Effector memory CD8-positive, alpha-beta T cell (primary cell): Measurements from ENCODE around the gene YIPF3.
"Not testable (repeated sequence)": the region's sequence is repeated elsewhere in the genome, so short reads cannot be mapped to it uniquely, and the experiment has no call there.

Experiments used
- ATAC-seq: fragments of 150-1000 bp; cut with Tn5 transposase; replicated peaks from 2 replicates; pipeline ENCODE4 v1.10.0; 2021; ENCODE audit warnings: mild to moderate bottlenecking, moderate library complexity
- DNase-seq, 3 experiments: peaks; one replicate each; pipeline ENCODE4 v3.0.0; 2021
- H3K27ac Mint-ChIP-seq, 2 donors: one replicate each; pipeline ENCODE4 v1.8.0; 2022; ENCODE audit warnings: mild to moderate bottlenecking in 2 of 2, mixed read lengths in 2 of 2, moderate library complexity in 2 of 2
- H3K27me3 Mint-ChIP-seq, 2 donors: one replicate each; pipeline ENCODE4 v1.8.0; 2022; ENCODE audit warnings: mixed read lengths in 2 of 2
- H3K36me3 Mint-ChIP-seq: one replicate; pipeline ENCODE4 v1.8.0; 2022; ENCODE audit warnings: mild to moderate bottlenecking, moderate library complexity, mixed read lengths; ENCODE audit not compliant: insufficient read depth
- H3K4me1 Mint-ChIP-seq, 2 donors: one replicate each; pipeline ENCODE4 v1.8.0; 2022; ENCODE audit warnings: low read depth in 2 of 2, mixed read lengths in 2 of 2
- H3K4me3 Mint-ChIP-seq, 2 donors: one replicate each; pipeline ENCODE4 v1.8.0; 2022; ENCODE audit warnings: mild to moderate bottlenecking in 2 of 2, mixed read lengths in 2 of 2, moderate library complexity in 2 of 2
- H3K9me3 Mint-ChIP-seq, 2 donors: one replicate each; pipeline ENCODE4 v1.8.0; 2022; ENCODE audit warnings: mixed read lengths in 2 of 2

Gene YIPF3

DNA sequence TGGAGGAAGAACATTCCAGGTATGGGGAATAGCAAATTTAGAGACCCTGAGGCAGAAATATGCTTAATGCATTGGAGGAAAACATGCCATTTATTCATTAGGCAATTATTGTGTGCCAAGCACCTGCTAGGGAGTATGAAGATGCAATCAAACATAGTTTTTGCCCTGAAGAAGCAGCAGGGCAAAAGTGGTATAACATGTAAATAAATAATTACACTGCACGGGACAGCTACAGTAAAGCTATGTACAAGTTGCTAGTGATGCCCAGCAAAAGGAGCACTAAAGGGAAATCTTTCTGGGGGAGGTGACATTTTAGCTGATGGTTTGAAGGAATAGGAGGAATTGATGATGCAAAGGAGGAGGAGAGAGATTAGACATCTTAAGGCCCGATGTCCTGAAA, 40.0 kb downstream of the YIPF3 start:
- Mint-ChIP-seq H3K36me3 (peaks cover 10% of the 10 kb centered on the region), H3K27ac (peak overlapping the region; percentile 99), H3K9me3 (no peaks in the 10 kb centered on the region), H3K4me1 (peaks cover 23 to 31% of the 10 kb centered on the region in 2 donors), H3K4me3 (peak overlapping the region; percentile 97 to 99), H3K27me3 (no peaks in the 10 kb centered on the region)
- DNase-seq (peak in 1 of 3 experiments; percentile 7), ATAC-seq (peak; percentile 36)

DNA sequence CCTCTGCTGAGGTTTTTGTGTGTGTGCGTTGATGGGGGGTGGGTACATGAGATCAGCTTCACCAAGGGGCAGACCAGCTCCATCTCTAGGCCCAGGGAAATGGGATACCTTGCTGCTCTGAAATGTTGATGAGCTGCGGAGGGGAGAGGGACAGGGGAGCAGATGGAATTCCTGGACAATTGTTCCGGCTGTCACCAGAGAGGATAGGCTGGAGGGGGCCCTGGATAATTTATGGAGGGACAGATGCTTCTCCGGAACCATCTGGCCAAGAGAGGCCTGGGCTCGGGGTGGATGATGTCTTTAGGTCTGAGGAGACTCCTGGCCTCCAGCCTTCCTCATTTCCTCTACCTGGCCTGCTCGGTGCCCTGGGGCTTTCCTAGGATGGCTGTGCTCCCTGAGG, 41.2 kb downstream of the YIPF3 start:
- Mint-ChIP-seq H3K4me3 (no peak overlapping the region), H3K27me3 (peaks cover 0 to 11% of the 10 kb centered on the region in 2 donors), H3K27ac (peak overlapping the region; percentile 22 to 79), H3K9me3 (no peaks in the 10 kb centered on the region), H3K36me3 (peaks cover 8% of the 10 kb centered on the region), H3K4me1 (peaks cover 21 to 28% of the 10 kb centered on the region in 2 donors)
- DNase-seq, result no peak
- ATAC-seq, result no peak

DNA sequence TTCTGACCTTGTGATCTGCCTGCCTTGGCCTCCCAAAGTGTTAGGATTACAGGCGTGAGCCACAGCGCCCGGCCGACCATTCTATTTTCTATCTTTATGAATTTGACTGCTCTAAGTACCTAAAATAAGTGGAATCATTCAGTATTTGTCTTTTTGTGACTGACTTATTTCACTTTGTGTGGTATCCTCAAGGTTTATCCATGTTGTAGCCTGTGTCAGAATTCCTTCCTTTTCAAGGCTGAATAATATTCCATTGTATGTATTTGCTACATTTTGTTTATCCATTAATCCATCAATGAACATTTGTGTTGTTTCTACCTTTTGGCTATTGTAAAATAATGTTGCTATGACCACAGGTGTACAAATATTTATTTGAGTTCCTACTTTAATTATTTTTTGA, 44.2 kb downstream of the YIPF3 start:
- peaks cover 18 to 40% of the 10 kb centered on the region in 2 donors for H3K27me3 Mint-ChIP-seq
- ATAC-seq (no peak), DNase-seq (no peak)
- H3K27ac Mint-ChIP-seq, result no peak overlapping the region
- H3K4me1 Mint-ChIP-seq, result peaks cover 8 to 12% of the 10 kb centered on the region in 2 donors
- H3K36me3 Mint-ChIP-seq, result peaks cover 3% of the 10 kb centered on the region
- H3K9me3 Mint-ChIP-seq, result no peaks in the 10 kb centered on the region
- no peak overlapping the region for H3K4me3 Mint-ChIP-seq

DNA sequence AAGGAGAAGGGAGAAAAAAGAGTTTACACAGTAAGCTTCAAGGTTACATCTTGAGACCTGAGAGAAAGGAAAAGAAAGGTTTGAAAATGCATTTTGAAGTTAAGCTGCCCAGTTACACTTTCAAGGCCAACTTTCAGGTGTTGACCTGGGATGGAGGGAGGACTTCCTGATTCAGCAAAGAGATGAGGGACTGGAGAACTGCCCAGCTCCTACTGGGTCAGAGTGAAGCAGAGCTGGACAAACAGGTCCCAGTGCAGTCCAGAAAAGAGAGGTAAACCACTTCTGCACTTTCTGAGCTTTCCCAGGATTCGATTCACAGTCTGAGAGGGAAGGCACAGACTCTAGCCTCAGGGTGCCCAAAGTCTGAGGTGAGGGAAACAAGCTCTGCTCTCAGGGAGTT, 45.3 kb downstream of the YIPF3 start:
- Mint-ChIP-seq H3K36me3 (no peaks in the 10 kb centered on the region), H3K9me3 (no peaks in the 10 kb centered on the region), H3K27ac (no peak overlapping the region), H3K27me3 (peaks cover 28 to 51% of the 10 kb centered on the region in 2 donors), H3K4me3 (no peak overlapping the region), H3K4me1 (peaks cover 0 to under 1% of the 10 kb centered on the region in 2 donors)
- no peak for DNase-seq
- ATAC-seq, result no peak

DNA sequence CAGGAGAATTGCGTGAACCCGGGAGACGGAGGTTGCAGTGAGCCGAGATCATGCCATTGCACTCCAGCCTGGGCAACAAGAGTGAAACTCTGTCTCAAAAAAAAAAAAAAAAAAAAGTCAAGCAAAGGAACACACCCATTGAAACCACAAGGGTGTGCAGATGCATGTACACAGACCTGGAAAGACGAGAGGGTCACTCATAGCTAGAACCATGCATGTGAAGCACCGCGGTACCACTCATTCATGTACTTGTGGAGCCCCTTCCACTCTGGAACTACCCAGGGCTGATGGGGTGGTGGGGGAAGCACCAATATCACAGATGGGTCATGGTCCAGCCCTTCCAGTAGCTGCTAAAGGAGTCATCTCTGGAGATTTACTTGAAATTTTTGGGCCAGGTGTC, 46.8 kb downstream of the YIPF3 start:
- DNase-seq (no peak), ATAC-seq (no peak)
- Mint-ChIP-seq H3K27me3 (peaks cover 28 to 57% of the 10 kb centered on the region in 2 donors), H3K9me3 (no peaks in the 10 kb centered on the region), H3K36me3 (no peaks in the 10 kb centered on the region), H3K27ac (no peak overlapping the region), H3K4me3 (no peak overlapping the region), H3K4me1 (no peaks in the 10 kb centered on the region)

DNA sequence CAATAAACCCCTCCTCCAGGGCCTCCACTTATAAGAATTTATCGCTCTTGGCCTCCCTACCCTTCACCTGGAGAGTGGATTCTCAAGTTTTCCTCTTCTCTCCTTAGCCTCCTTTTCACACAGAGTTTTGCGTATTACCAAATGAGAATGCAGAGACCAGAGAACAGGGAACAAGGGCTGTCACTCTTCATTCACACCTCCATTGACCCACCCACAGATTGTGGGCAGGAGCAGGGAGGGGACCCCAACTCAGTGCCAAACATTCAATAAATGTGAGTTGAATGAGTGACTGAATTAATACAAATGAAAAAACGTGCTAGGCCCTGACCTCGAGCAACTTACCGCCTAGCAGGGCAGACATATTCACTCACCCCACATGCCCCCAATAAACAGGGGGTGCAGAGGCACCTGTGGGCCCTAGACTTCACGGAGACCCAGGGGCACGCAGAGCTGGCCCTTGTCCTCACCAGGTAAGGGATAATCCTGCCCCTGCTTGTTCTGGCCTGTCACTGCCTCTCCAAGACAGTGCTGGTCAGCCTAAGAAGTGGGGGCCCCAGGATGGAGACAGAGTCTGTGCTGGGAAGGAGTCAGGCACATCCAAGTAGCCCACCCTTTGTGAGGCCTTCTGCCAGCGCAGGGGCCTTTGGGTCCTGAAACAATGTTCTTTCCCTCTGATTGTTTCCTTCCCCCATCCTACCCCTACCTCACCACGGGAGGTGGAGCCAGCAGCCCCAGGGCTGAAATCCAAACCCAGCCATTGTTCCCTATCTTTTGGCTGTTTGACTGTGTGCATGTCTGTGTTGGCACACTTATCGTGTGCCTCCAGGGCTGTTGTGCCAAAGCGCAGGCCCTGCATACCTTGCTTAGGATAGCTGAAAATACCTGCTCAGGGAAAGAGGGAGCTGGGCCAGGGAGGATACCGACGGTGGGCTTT, 47.7 kb downstream of the YIPF3 start:
- no peaks in the 10 kb centered on the region for H3K36me3 Mint-ChIP-seq
- H3K9me3 Mint-ChIP-seq, result no peaks in the 10 kb centered on the region
- DNase-seq (no peak), ATAC-seq (no peak)
- no peaks in the 10 kb centered on the region for H3K4me1 Mint-ChIP-seq
- no peak overlapping the region for H3K27ac Mint-ChIP-seq
- H3K27me3 Mint-ChIP-seq, result peaks cover 28 to 57% of the 10 kb centered on the region in 2 donors
- H3K4me3 Mint-ChIP-seq, result no peak overlapping the region

DNA sequence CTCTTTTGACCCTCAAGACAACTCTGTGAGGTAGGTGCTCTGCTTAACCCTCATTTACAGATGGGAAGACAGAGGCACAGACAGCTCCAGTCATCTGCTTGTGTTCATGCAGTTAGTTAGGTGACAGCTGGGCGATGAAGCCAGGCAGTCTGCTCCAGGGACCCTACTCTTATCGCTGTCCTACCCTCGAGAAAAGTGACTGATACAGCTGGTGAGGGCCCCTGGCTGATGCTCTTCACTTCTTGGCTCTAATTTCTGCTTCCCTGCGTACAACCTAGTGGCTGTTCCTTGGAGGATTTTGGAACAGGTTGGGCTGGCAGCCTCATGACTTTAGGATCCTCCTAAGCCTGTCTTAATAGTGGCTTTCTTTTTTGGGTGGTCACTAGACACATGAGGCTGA, 48.5 kb downstream of the YIPF3 start:
- H3K4me1 Mint-ChIP-seq, result no peaks in the 10 kb centered on the region
- no peak for DNase-seq
- no peak overlapping the region for H3K27ac Mint-ChIP-seq
- H3K27me3 Mint-ChIP-seq, result peaks cover 28 to 61% of the 10 kb centered on the region in 2 donors
- H3K9me3 Mint-ChIP-seq, result no peaks in the 10 kb centered on the region
- H3K4me3 Mint-ChIP-seq, result no peak overlapping the region
- no peak for ATAC-seq
- no peaks in the 10 kb centered on the region for H3K36me3 Mint-ChIP-seq

DNA sequence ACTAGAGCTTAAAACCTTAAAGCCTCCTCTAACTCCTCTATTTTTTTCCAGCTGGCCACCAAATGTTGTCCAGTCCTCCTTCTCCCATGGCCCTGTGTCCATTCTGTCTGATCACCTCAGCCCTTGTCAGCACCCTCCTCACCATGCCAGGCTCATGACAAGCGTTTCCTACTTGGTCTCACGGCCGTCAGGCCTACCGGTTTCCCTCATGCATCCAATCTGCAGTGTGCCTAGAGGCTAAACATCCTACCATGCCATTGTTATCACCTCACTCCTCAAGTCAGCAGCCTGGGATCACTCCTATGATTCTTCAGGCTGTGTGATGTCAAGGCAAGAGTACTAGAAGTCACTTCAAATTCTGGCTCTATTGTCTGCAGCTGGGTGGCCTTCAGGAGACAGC, 49.0 kb downstream of the YIPF3 start:
- Mint-ChIP-seq H3K4me3 (no peak overlapping the region), H3K4me1 (no peaks in the 10 kb centered on the region), H3K27me3 (peaks cover 30 to 66% of the 10 kb centered on the region in 2 donors), H3K36me3 (no peaks in the 10 kb centered on the region), H3K27ac (no peak overlapping the region), H3K9me3 (no peaks in the 10 kb centered on the region)
- no peak for DNase-seq
- ATAC-seq, result no peak

DNA sequence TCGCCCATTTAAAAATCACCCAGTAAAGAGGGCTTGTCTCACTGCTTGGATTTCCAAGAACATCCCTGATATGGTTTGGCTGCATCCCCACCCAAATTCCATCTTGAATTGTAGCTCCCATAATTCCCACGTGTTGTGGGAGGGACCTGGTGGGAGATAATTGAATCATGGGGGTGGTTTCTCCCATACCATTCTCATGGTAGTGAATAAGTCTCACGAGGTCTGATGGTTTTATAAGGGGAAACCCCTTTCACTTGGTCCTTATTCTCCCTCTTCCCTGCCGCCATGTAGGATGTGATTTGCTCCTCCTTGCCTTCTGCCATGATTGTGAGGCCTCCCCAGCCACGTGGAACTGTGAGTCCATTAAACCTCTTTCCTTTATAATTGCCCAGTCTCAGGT, 49.5 kb downstream of the YIPF3 start:
- not testable (repeated sequence) for H3K4me3 Mint-ChIP-seq, H3K36me3 Mint-ChIP-seq
- peaks cover 35 to 71% of the 10 kb centered on the region in 2 donors for H3K27me3 Mint-ChIP-seq

DNA sequence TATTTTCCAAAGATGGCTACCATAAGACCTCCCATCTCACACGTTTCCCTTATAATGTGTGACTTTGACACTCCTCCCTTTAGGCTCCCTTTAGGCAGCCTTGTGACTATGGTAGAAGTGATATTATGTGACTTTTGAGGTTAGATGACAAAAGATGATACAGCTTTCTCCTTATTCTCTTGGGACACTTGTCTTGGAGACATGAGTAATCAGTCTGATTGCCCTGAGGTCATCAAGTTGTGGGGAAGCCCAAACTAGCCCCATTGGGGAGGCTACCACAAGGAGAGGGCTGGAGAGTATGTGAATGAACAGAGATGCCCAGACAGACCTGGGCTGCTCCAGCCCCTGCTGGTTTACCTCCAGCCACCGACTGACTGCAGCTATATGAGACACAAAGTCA, 50.8 kb downstream of the YIPF3 start:
- Mint-ChIP-seq H3K4me1 (no peaks in the 10 kb centered on the region), H3K27ac (no peak overlapping the region), H3K9me3 (no peaks in the 10 kb centered on the region), H3K36me3 (no peaks in the 10 kb centered on the region), H3K4me3 (no peak overlapping the region), H3K27me3 (peaks cover 46 to 74% of the 10 kb centered on the region in 2 donors)
- DNase-seq, result no peak
- no peak for ATAC-seq

More for the DNA sequence above, 49.5 kb downstream of the YIPF3 start:
- not testable (repeated sequence) for DNase-seq, H3K9me3 Mint-ChIP-seq, H3K4me1 Mint-ChIP-seq, H3K27ac Mint-ChIP-seq, ATAC-seq

DNA sequence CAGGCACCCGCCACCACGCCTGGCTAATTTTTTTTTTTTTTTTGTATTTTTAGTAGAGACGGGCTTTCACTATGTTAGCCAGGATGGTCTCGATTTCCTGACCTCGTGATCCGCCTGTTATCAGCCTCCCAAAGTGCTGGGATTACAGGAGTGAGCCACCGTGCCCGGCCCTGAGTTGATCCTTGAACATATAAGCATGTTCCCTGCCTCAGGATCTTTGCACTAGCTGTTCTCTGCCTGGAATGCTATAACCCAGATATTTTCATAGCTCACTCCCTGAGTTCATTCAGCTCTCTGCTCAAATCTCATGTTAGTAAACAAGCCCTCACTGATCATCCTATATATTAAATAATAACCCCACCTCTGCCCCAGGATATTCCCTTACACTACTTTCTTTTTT, 52.4 kb downstream of the YIPF3 start:
- H3K27ac Mint-ChIP-seq, result no peak overlapping the region
- peaks cover 42 to 59% of the 10 kb centered on the region in 2 donors for H3K27me3 Mint-ChIP-seq
- DNase-seq (no peak), ATAC-seq (no peak)
- H3K4me3 Mint-ChIP-seq, result no peak overlapping the region
- H3K4me1 Mint-ChIP-seq, result no peaks in the 10 kb centered on the region
- no peaks in the 10 kb centered on the region for H3K9me3 Mint-ChIP-seq
- H3K36me3 Mint-ChIP-seq, result no peaks in the 10 kb centered on the region

DNA sequence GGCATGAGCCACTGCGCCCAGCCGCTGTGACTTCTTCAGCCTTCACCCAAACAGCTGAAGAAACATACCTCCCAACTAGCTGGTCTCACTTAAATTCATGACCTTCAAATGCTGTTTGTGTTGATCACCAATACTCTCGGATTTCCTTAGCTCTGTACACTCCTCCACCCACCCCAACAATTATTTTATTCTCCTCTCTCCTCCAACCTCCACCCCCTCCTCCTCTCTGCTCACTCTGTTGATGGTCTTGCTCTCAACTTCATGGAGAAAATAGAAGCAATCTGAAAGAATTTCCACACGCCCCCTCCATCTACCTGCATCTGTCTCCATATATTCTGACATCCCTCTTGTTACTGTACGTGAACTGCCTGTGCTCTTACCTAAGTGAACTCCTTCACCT, 54.8 kb downstream of the YIPF3 start:
- no peaks in the 10 kb centered on the region for H3K9me3 Mint-ChIP-seq

More for the DNA sequence above, 54.8 kb downstream of the YIPF3 start:
- H3K27ac Mint-ChIP-seq, result no peak overlapping the region
- ATAC-seq (no peak), DNase-seq (no peak)
- peaks cover 23 to 35% of the 10 kb centered on the region in 2 donors for H3K27me3 Mint-ChIP-seq
- peaks cover 0 to under 1% of the 10 kb centered on the region in 2 donors for H3K4me1 Mint-ChIP-seq
- no peak overlapping the region for H3K4me3 Mint-ChIP-seq
- no peaks in the 10 kb centered on the region for H3K36me3 Mint-ChIP-seq
